GM18909 (cell line): ENCODE results near the gene RPL5.

ENCODE experiments used
- ATAC-seq: cut with Tn5 transposase; IDR thresholded peaks from one replicate; pipeline ENCODE4 v1.9.1; 2021; ENCODE audit warnings: mild to moderate bottlenecking; ENCODE audit not compliant: unreplicated experiment, poor library complexity

RPL5 gene

DNA sequence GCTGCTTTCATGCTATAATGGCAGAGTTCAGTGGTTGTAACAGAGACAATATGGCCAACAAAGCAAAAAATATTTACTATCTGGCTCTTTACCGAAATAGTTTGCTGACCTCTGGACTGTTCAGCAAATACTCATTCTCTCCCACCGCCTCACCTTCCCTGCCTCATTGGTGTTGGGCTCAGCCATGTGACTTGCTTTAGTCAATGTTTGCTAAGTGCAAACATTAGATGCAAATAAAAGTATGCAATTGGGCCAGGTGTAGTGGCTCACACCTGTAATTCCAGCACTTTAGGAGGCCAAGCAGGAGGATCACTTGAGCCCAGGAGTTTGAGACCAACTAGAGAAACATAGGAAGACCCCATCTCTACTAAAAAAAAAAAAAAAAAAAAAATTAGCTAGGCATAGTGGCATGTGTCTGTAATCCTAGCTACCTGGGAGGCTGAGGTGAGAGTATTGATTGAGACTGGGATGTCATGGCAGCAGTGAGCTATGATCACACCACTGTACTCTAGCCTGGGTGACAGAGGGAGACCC lies 55.1 kb downstream of the RPL5 start:
- no peak for ATAC-seq

- no peak for ATAC-seq
These were observed 55.6 kb downstream of the RPL5 start for GRCh38 chr1:92887465-92887864.
